Endothelial cell (in vitro differentiated cells): ENCODE measurements around the gene TROAP. TPM values are rescaled to one million over a fixed set of nuclear protein-coding genes. Genes with fewer than 3 reads are reported as not detected.

Source experiments
- DNase-seq: peaks from one replicate; pipeline ENCODE4 v3.0.0; 2021; ENCODE audit warnings: low spot score
- H3K27ac Mint-ChIP-seq: one replicate; pipeline ENCODE4 v1.8.0; 2021; ENCODE audit warnings: mixed read lengths, inconsistent platforms; ENCODE audit not compliant: unreplicated experiment
- H3K27me3 Mint-ChIP-seq: one replicate; pipeline ENCODE4 v1.8.0; 2021; ENCODE audit warnings: mild to moderate bottlenecking, moderate library complexity, mixed read lengths, inconsistent platforms; ENCODE audit not compliant: unreplicated experiment
- H3K36me3 Mint-ChIP-seq: one replicate; pipeline ENCODE4 v1.8.0; 2021; ENCODE audit warnings: mild to moderate bottlenecking, low read depth, mixed read lengths, inconsistent platforms; ENCODE audit not compliant: unreplicated experiment
- H3K4me1 Mint-ChIP-seq: one replicate; pipeline ENCODE4 v1.8.0; 2021; ENCODE audit warnings: mild to moderate bottlenecking, mixed read lengths, inconsistent platforms; ENCODE audit not compliant: unreplicated experiment
- H3K4me3 Mint-ChIP-seq: one replicate; pipeline ENCODE4 v1.8.0; 2021; ENCODE audit warnings: mild to moderate bottlenecking, mixed read lengths, inconsistent platforms; ENCODE audit not compliant: unreplicated experiment
- H3K9me3 Mint-ChIP-seq: one replicate; pipeline ENCODE4 v1.8.0; 2021; ENCODE audit warnings: mixed read lengths, inconsistent platforms; ENCODE audit not compliant: unreplicated experiment
- total RNA-seq: library from RNA; stranded (reverse); fragmentation: NEBNext Ultra II Directional; extraction: Animal tissue kit (Norgen Biotek cat#: 25700); gene quantifications from one replicate; pipeline ENCODE4 v1.2.1, GENCODE V29; 2021; ENCODE audit not compliant: unreplicated experiment
- TF ChIP-seq, protein P1 (sequence below): fragments of 200-600 bp; sonication (generic); IDR thresholded peaks from one replicate; pipeline ENCODE4 v1.5.0; 2021; ENCODE audit warnings: antibody characterized with exemption; ENCODE audit not compliant: unreplicated experiment

The TROAP gene
- total RNA-seq, 1 donor from 2014 or later = 12.4 TPM

DNA sequence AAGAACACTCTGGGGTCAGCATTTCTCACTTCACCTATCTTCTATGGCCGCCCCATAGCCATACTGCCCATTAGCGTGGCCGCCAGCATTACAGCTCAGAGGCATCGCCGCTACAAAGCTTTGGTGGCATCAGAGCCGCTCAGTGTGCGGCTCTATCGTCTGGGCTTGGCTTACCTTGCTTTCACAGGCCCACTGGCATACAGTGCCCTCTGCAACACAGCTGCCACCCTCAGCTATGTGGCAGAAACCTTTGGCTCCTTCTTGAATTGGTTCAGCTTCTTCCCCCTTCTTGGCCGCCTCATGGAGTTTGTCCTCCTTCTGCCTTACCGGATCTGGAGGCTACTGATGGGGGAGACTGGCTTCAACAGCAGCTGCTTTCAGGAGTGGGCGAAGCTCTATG, 26.2 kb downstream of the TROAP start:
- no peak overlapping the region for H3K27ac Mint-ChIP-seq
- no peaks in the 10 kb centered on the region for H3K9me3 Mint-ChIP-seq
- peaks cover 16% of the 10 kb centered on the region for H3K4me1 Mint-ChIP-seq
- DNase-seq = no peak
- H3K4me3 Mint-ChIP-seq = no peak overlapping the region
- H3K36me3 Mint-ChIP-seq = no peaks in the 10 kb centered on the region
- TF ChIP-seq, protein P1, sequence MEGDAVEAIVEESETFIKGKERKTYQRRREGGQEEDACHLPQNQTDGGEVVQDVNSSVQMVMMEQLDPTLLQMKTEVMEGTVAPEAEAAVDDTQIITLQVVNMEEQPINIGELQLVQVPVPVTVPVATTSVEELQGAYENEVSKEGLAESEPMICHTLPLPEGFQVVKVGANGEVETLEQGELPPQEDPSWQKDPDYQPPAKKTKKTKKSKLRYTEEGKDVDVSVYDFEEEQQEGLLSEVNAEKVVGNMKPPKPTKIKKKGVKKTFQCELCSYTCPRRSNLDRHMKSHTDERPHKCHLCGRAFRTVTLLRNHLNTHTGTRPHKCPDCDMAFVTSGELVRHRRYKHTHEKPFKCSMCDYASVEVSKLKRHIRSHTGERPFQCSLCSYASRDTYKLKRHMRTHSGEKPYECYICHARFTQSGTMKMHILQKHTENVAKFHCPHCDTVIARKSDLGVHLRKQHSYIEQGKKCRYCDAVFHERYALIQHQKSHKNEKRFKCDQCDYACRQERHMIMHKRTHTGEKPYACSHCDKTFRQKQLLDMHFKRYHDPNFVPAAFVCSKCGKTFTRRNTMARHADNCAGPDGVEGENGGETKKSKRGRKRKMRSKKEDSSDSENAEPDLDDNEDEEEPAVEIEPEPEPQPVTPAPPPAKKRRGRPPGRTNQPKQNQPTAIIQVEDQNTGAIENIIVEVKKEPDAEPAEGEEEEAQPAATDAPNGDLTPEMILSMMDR = no peak
- peaks cover 16% of the 10 kb centered on the region for H3K27me3 Mint-ChIP-seq

DNA sequence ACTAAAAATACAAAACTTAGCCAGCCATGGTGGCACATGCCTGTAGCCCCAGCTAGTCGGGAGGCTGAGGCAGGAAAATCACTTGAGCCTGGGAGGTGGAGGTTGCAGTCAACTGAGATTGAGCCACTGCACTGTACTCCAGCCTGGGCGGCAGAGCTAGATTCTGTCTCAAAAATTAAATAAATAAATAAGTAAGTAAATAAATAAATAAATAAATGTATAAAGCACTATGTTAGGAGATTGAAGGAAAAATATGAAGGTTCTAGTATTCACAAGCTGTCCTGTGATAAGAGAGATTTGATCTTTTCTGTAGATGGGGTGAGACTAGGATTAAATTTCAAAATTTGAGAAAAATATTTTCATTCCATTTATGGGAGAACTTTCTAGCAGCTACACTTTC, 29.3 kb downstream of the TROAP start:
- no peak for DNase-seq
- TF ChIP-seq, protein P1 = no peak
- no peaks in the 10 kb centered on the region for H3K9me3 Mint-ChIP-seq
- H3K4me3 Mint-ChIP-seq = no peak overlapping the region
- no peak overlapping the region for H3K27ac Mint-ChIP-seq
- H3K27me3 Mint-ChIP-seq = peaks cover 9% of the 10 kb centered on the region
- H3K4me1 Mint-ChIP-seq = peaks cover 8% of the 10 kb centered on the region
- H3K36me3 Mint-ChIP-seq = no peaks in the 10 kb centered on the region

- no peaks in the 10 kb centered on the region for H3K4me1 Mint-ChIP-seq
- H3K27ac Mint-ChIP-seq = no peak overlapping the region
- no peak overlapping the region for H3K4me3 Mint-ChIP-seq
- TF ChIP-seq, protein P1 = no peak
- H3K27me3 Mint-ChIP-seq = no peaks in the 10 kb centered on the region
- no peaks in the 10 kb centered on the region for H3K36me3 Mint-ChIP-seq
- no peak for DNase-seq
- no peaks in the 10 kb centered on the region for H3K9me3 Mint-ChIP-seq
Observed at GRCh38 chr12:49355913-49356312, 32.9 kb downstream of the TROAP start.

DNA sequence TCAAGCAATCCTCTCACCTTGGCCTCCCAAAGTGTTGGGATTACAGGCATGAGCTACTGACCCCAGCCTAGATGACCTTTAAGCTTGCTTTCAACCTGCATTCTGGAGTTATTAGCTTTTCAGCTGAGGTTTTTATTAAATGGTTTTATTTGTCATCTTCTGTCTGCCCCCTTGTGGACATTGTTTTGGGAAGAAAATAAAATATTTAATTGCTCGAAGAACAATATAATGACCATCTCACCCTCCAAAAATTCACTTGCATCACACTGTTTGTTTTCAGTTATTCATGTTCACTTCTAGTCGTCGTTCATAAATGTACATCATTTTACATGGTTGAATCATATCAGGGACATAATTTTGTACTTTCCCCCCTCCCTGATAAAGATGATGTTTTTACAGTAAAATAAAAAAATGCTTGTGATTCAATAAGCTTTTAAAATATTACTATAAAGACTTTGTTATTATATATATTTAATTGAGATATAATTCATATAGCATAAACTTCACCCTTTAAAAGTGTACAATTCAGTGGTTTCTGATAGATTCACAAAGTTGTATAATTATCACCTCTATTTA, 34.1 kb downstream of the TROAP start:
- Mint-ChIP-seq H3K27ac (no peak overlapping the region), H3K27me3 (no peaks in the 10 kb centered on the region), H3K4me3 (no peak overlapping the region), H3K36me3 (no peaks in the 10 kb centered on the region), H3K4me1 (no peaks in the 10 kb centered on the region), H3K9me3 (no peaks in the 10 kb centered on the region)
- TF ChIP-seq, protein P1 = peak; percentile 80
- DNase-seq = no peak

- Mint-ChIP-seq H3K4me1 (no peaks in the 10 kb centered on the region), H3K27ac (no peak overlapping the region), H3K27me3 (no peaks in the 10 kb centered on the region), H3K36me3 (no peaks in the 10 kb centered on the region), H3K9me3 (no peaks in the 10 kb centered on the region), H3K4me3 (no peak overlapping the region)
- TF ChIP-seq, protein P1 = peak; percentile 63
- DNase-seq = peak; percentile 62
Observed at GRCh38 chr12:49358483-49359141, 35.6 kb downstream of the TROAP start.
